ENCODE data around the gene TNFRSF4.

Gene TNFRSF4

GRCh38 chr1:1210726-1211540 lies 3.0 kb downstream of the TNFRSF4 start:
- no peak for TF ChIP-seq CTCF (IDR thresholded peaks at IDR 0.05; ENCODE audit: low read depth, low read length)
- DNase-seq (ENCODE audit: low read depth in 2 of 2) = no peak
- no peak overlapping the region for H3K4me3 ChIP-seq (replicated peaks in 1 of 2; ENCODE audit: low read depth in 2 of 2, low read length in 2 of 2)

GRCh38 chr1:1208713-1209433 lies 5.1 kb downstream of the TNFRSF4 start:
- no peak for DNase-seq (ENCODE audit: low read depth in 2 of 2)
- TF ChIP-seq CTCF (IDR thresholded peaks at IDR 0.05; ENCODE audit: low read depth, low read length) = no peak
- no peak overlapping the region for H3K4me3 ChIP-seq (replicated peaks in 1 of 2; ENCODE audit: low read depth in 2 of 2, low read length in 2 of 2)

- no peak for TF ChIP-seq CTCF (IDR thresholded peaks at IDR 0.05; ENCODE audit: low read depth, low read length)
- no peak for DNase-seq (ENCODE audit: low read depth in 2 of 2)
- no peak overlapping the region for H3K4me3 ChIP-seq (replicated peaks in 1 of 2; ENCODE audit: low read depth in 2 of 2, low read length in 2 of 2)
Measured at GRCh38 chr1:1207571-1207892, 6.4 kb downstream of the TNFRSF4 start.

- no peak overlapping the region for H3K4me3 ChIP-seq (replicated peaks in 1 of 2; ENCODE audit: low read depth in 2 of 2, low read length in 2 of 2)
- no peak for DNase-seq (ENCODE audit: low read depth in 2 of 2)
- TF ChIP-seq CTCF (IDR thresholded peaks at IDR 0.05; ENCODE audit: low read depth, low read length) = no peak
Measured at GRCh38 chr1:1206966-1207531, 6.9 kb downstream of the TNFRSF4 start.

GRCh38 chr1:1206376-1206965 lies 7.5 kb downstream of the TNFRSF4 start, which contains the start of gene TNFRSF18:
Gene TNFRSF18, minus strand, starts transcription at chr1:1206592. Its CDS starts 21 bp downstream, at chr1:1206571.
- H3K4me3 ChIP-seq (replicated peaks in 1 of 2; ENCODE audit: low read depth in 2 of 2, low read length in 2 of 2) = no peak within 1 kb of the TSS
- no peak for DNase-seq (ENCODE audit: low read depth in 2 of 2)
- TF ChIP-seq CTCF (IDR thresholded peaks at IDR 0.05; ENCODE audit: low read depth, low read length) = no peak

- H3K4me3 ChIP-seq (replicated peaks in 1 of 2; ENCODE audit: low read depth in 2 of 2, low read length in 2 of 2) = no peak overlapping the region
- TF ChIP-seq CTCF (IDR thresholded peaks at IDR 0.05; ENCODE audit: low read depth, low read length) = no peak
- DNase-seq (ENCODE audit: low read depth in 2 of 2) = no peak
Measured at GRCh38 chr1:1205769-1206375, 8.1 kb downstream of the TNFRSF4 start.

Data from cardiac fibroblast (primary cell).